Measurements from ENCODE around the gene CXCL12. TPM values are rescaled to one million over a fixed set of nuclear protein-coding genes. Genes with fewer than 3 reads are reported as not detected.
A peak's percentile ranks its signal among the peaks of the same experiment; 100 is the strongest.

The CXCL12 gene
- total and polyA plus RNA-seq, 10 donors = 22.7 to 549 (median 294) TPM

DNA sequence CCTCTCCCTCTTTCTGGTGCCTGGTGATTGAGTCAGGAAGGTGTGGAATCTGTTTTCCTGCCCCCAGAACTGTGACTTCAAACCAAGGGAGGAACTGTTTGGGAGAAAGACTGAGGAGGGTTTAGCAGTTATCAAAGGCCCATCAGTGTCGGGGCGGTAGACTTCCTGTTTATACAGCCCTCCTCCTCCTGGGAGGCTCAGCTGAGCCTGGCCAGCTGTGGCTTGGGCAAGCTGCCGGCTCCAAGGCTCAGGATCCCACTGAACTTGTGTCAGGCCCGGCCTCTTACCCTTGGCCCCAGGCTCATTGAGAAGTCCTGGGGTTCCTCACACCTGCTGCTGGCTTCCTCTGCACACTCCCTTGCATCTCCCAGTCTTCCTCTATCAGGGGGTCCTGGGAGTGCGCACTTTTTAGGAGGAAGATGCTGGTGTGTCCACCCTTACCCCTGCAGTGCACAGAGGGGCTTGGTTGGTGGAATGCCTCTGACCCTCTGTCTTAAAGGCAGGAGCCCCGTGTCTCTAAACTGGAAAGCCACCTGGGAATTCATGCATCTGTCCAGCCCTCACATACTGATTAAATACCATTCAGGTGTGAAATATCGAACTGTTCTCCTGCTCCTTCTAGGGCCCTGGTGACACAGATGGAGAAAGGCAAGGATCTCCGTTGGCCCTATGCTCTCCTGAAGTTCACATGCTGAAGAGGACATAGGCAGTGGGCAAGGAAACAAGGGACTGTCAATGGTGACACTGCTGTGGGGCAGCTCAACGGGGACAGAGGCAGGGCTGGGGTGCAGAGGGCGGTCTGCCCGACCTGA lies 32.4 kb downstream of the CXCL12 start:
- H3K27ac ChIP-seq = no peak overlapping the region
- TF ChIP-seq, protein P1, sequence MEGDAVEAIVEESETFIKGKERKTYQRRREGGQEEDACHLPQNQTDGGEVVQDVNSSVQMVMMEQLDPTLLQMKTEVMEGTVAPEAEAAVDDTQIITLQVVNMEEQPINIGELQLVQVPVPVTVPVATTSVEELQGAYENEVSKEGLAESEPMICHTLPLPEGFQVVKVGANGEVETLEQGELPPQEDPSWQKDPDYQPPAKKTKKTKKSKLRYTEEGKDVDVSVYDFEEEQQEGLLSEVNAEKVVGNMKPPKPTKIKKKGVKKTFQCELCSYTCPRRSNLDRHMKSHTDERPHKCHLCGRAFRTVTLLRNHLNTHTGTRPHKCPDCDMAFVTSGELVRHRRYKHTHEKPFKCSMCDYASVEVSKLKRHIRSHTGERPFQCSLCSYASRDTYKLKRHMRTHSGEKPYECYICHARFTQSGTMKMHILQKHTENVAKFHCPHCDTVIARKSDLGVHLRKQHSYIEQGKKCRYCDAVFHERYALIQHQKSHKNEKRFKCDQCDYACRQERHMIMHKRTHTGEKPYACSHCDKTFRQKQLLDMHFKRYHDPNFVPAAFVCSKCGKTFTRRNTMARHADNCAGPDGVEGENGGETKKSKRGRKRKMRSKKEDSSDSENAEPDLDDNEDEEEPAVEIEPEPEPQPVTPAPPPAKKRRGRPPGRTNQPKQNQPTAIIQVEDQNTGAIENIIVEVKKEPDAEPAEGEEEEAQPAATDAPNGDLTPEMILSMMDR (IDR thresholded peaks at IDR 0.05 in 8 of 11, conservative IDR thresholded peaks at IDR 0.05 in 3 of 11) = no peak
- TF ChIP-seq POLR2AphosphoS5 (IDR thresholded peaks at IDR 0.05) = peak in 2 of 3 donors; percentile 27 to 35
- TF ChIP-seq POLR2A (IDR thresholded peaks at IDR 0.05) = no peak
- no peak for DNase-seq
- H3K4me1 ChIP-seq = peaks cover 0 to 5% (median 0%) of the 10 kb centered on the region in 6 donors
- H3K4me3 ChIP-seq = no peak overlapping the region
- no peaks in the 10 kb centered on the region for H3K27me3 ChIP-seq (replicated peaks in 1 of 7)
- intact Hi-C loops (cut with DNase I; ENCODE audit: low total_unique reads) = no loop called here
- no peaks in the 10 kb centered on the region for H3K36me3 ChIP-seq
- H3K9me3 ChIP-seq = no peaks in the 10 kb centered on the region
- WGBS, 5 donors = 52 to 65% (median 59%) methylated on average over 10 to 11 of the region's 11 CpGs

DNA sequence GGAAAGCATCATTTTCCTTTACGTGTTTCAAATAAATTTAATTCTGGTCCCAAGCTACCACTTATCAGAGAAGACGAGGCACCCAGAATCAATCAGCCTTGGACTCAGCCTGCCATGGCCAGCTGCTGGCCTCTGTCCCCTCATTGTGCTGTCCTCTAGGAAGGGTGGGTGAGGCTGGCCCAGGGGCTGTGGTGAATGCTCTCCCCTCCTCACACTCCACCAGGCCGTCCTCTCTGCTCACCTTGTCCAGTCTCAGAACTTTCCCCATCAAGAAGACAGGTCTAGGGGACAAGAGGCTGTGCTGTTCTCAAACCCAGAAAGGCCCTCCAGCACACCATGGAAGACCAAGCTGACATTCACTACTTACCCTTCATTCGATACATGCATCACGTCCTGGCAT lies 36.4 kb downstream of the CXCL12 start:
- DNase-seq = no peak
- no peak for TF ChIP-seq POLR2AphosphoS5 (IDR thresholded peaks at IDR 0.05)
- no peak for TF ChIP-seq POLR2A (IDR thresholded peaks at IDR 0.05)
- TF ChIP-seq, protein P1 (IDR thresholded peaks at IDR 0.05 in 8 of 11, conservative IDR thresholded peaks at IDR 0.05 in 3 of 11) = no peak
- no peak overlapping the region for H3K4me3 ChIP-seq
- H3K4me1 ChIP-seq = peaks cover 0 to 5% (median 0%) of the 10 kb centered on the region in 6 donors
- 91 to 95% (median 92%) methylated on average over 5 of the region's 5 CpGs for WGBS, 5 donors
- H3K36me3 ChIP-seq = no peaks in the 10 kb centered on the region
- H3K27ac ChIP-seq = no peak overlapping the region
- no peaks in the 10 kb centered on the region for H3K27me3 ChIP-seq (replicated peaks in 1 of 7)
- intact Hi-C loops (cut with DNase I; ENCODE audit: low total_unique reads) = no loop called here
- H3K9me3 ChIP-seq = no peaks in the 10 kb centered on the region

DNA sequence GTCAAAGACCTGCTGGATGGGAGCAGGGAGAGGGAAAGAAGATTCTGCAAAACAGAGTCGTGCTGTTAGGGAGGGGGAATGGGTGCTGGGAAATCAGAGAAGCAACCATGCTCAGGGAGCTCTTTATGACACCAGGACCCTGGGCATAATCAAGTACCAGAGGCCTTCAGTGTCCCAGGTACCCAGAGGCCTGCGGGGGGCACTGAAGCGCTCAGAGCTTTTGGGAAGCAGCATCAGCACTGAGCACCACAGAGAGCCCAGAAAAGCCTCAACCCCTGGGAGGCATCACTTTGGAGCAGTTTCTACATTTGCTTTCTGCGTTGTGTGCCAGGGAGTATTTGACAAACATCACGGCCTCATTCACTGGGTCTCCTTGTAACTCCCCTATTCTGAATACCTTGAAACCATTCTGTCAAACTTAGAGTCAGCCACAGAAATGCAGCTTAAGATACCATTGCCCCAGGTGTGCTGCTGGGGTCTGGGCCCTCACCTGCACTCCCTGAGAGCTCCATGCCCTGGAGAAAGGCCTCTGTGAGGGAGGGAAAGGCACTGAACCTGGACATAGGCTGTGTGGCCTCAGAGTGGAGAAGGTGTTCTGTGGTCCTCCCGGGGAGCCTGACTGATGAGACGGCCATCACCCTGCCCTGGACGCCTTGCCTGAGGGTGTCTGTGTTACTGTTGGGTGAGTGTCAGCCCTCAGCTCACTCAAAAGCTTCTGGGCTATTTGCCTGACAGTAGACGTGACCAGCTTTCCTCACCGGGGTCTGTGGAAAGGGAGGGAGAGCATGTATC lies 37.1 kb downstream of the CXCL12 start:
- H3K9me3 ChIP-seq = no peaks in the 10 kb centered on the region
- H3K4me3 ChIP-seq = no peak overlapping the region
- no peak overlapping the region for H3K27ac ChIP-seq
- intact Hi-C loops (cut with DNase I; ENCODE audit: low total_unique reads) = no loop called here
- no peak for DNase-seq
- peaks cover 0 to 4% (median 0%) of the 10 kb centered on the region in 6 donors for H3K4me1 ChIP-seq
- 79 to 92% (median 85%) methylated on average over 10 of the region's 10 CpGs for WGBS, 5 donors
- no peaks in the 10 kb centered on the region for H3K27me3 ChIP-seq (replicated peaks in 1 of 7)
- no peaks in the 10 kb centered on the region for H3K36me3 ChIP-seq
- TF ChIP-seq POLR2A (IDR thresholded peaks at IDR 0.05) (no peak), POLR2AphosphoS5 (IDR thresholded peaks at IDR 0.05) (no peak)
- TF ChIP-seq, protein P1 (IDR thresholded peaks at IDR 0.05 in 8 of 11, conservative IDR thresholded peaks at IDR 0.05 in 3 of 11) = no peak

DNA sequence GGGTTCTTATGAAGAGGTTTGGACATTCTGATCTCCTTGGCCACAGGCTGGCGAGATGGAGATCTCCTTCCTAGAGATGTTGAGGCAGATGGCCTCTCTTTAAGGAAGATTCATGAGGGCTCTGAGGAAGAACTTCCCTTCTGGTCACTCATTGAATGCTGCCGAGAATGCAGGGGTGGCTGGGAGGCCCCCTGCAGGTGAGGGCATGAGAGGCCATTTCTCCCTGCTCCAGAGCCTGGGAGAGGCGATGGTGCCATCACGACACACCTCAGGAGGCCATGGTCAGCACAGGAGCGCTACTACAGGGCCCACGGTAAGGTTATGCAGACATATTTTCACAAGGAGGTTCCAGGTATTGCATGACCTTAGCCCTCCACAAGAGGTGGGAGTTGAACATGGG lies 40.2 kb downstream of the CXCL12 start:
- intact Hi-C loops (cut with DNase I; ENCODE audit: low total_unique reads) = no loop called here
- H3K4me1 ChIP-seq = no peaks in the 10 kb centered on the region
- no peaks in the 10 kb centered on the region for H3K27me3 ChIP-seq (replicated peaks in 1 of 7)
- H3K4me3 ChIP-seq = no peak overlapping the region
- no peaks in the 10 kb centered on the region for H3K9me3 ChIP-seq
- H3K27ac ChIP-seq = no peak overlapping the region
- H3K36me3 ChIP-seq = no peaks in the 10 kb centered on the region
- DNase-seq = no peak
- WGBS, 5 donors = 66 to 86% (median 75%) methylated on average over 6 of the region's 6 CpGs
- no peak for TF ChIP-seq POLR2A (IDR thresholded peaks at IDR 0.05)
- TF ChIP-seq, protein P1 (IDR thresholded peaks at IDR 0.05 in 8 of 11, conservative IDR thresholded peaks at IDR 0.05 in 3 of 11) = no peak
- no peak for TF ChIP-seq POLR2AphosphoS5 (IDR thresholded peaks at IDR 0.05)
